H1 (cell line): Measurements from ENCODE around the gene SIKE1.

Experiments
- BACH1 ChIP-seq: IDR thresholded peaks from 2 replicates; pipeline ENCODE4 v1.6.1; 2012; ENCODE audit warnings: low read length, improper control_type of control experiment
- EP300 ChIP-seq, 2 experiments: IDR thresholded peaks; 1 replicate in 1 of 2; 2 replicates in 1 of 2; pipeline ENCODE4 v1.6.1; 2011 to 2012; ENCODE audit warnings: low read depth in 2 of 2, low read length in 2 of 2, mild to moderate bottlenecking in 2 of 2, borderline replicate concordance in 1 of 2, inconsistent platforms in 1 of 2, moderate library complexity in 1 of 2
- HDAC6 ChIP-seq: IDR thresholded peaks from one replicate; pipeline ENCODE4 v1.7.1; 2012; ENCODE audit warnings: low read depth, mild to moderate bottlenecking, inconsistent platforms, low read length, moderate library complexity
- TAF1 ChIP-seq: IDR thresholded peaks from 2 replicates; pipeline ENCODE4 v1.6.1; 2011; ENCODE audit warnings: mild to moderate bottlenecking, low read depth, low read length
- YY1 ChIP-seq: IDR thresholded peaks from 2 replicates; pipeline ENCODE4 v1.6.1; 2011; ENCODE audit warnings: low read depth, mild to moderate bottlenecking, low read length
- TF ChIP-seq, protein P1 (sequence below), 3 experiments: IDR thresholded peaks; 1 replicate in 2 of 3; 2 replicates in 1 of 3; pipeline versions ENCODE4 v1.5.1 to v1.6.1; 2011; ENCODE audit warnings: low read length in 3 of 3, mild to moderate bottlenecking in 3 of 3, inconsistent platforms in 2 of 3, low read depth in 1 of 3, moderate library complexity in 1 of 3; ENCODE audit not compliant: insufficient read depth in 1 of 3; ENCODE audit errors: control extremely low read depth in 1 of 3
- TF ChIP-seq, protein P2 (sequence below): IDR thresholded peaks from 2 replicates; pipeline ENCODE4 v1.6.1; 2011; ENCODE audit warnings: low read length, improper control_type of control experiment
- TF ChIP-seq, protein P3 (sequence below): IDR thresholded peaks from 2 replicates; pipeline ENCODE4 v1.6.1; 2012; ENCODE audit warnings: inconsistent platforms

DNA sequence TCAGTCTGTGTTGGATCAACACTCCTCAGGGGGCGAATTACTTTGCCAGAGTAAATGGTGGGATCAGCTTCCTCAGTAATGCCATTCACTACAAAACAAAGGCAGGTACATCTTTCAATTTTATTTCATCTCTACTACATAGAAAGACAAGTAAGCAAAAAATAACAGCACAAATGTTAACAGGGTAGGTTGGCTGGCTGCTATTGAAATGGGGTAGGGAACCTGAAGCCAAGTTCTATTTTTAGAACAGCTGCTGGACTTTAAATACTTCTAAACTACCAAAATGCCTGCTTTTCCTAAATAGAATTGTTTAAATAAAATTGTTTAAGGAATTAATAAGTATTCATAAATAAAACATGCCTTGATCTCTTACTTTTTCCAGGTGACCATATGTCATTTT is 56.6 kb downstream of the SIKE1 start:
- no peak for TF ChIP-seq HDAC6
- no peak for TF ChIP-seq EP300 (IDR thresholded peaks at IDR 0.05; ENCODE audit: borderline replicate concordance in 1 of 2, low read depth in 2 of 2, low read length in 2 of 2)
- TF ChIP-seq, protein P1, sequence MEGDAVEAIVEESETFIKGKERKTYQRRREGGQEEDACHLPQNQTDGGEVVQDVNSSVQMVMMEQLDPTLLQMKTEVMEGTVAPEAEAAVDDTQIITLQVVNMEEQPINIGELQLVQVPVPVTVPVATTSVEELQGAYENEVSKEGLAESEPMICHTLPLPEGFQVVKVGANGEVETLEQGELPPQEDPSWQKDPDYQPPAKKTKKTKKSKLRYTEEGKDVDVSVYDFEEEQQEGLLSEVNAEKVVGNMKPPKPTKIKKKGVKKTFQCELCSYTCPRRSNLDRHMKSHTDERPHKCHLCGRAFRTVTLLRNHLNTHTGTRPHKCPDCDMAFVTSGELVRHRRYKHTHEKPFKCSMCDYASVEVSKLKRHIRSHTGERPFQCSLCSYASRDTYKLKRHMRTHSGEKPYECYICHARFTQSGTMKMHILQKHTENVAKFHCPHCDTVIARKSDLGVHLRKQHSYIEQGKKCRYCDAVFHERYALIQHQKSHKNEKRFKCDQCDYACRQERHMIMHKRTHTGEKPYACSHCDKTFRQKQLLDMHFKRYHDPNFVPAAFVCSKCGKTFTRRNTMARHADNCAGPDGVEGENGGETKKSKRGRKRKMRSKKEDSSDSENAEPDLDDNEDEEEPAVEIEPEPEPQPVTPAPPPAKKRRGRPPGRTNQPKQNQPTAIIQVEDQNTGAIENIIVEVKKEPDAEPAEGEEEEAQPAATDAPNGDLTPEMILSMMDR (IDR thresholded peaks at IDR 0.05; ENCODE audit: control extremely low read depth in 1 of 3, insufficient read depth in 1 of 3, low read depth in 1 of 3, low read length in 3 of 3), result no peak
- no peak for TF ChIP-seq TAF1
- no peak for TF ChIP-seq YY1
- TF ChIP-seq, protein P2, sequence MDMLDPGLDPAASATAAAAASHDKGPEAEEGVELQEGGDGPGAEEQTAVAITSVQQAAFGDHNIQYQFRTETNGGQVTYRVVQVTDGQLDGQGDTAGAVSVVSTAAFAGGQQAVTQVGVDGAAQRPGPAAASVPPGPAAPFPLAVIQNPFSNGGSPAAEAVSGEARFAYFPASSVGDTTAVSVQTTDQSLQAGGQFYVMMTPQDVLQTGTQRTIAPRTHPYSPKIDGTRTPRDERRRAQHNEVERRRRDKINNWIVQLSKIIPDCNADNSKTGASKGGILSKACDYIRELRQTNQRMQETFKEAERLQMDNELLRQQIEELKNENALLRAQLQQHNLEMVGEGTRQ, result no peak
- TF ChIP-seq, protein P3, sequence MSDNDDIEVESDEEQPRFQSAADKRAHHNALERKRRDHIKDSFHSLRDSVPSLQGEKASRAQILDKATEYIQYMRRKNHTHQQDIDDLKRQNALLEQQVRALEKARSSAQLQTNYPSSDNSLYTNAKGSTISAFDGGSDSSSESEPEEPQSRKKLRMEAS, result no peak
- TF ChIP-seq BACH1, result no peak
